ENCODE data around the gene CRY1.
"Not testable (repeated sequence)": the region's sequence is repeated elsewhere in the genome, so short reads cannot be mapped to it uniquely, and the experiment has no call there.

Gene CRY1

GRCh38 chr12:107026806-107027635, 66.3 kb downstream of the CRY1 start:
- no peak overlapping the region for H3K27ac ChIP-seq (ENCODE audit: low read depth, low read length)
- 92% methylated on average over 2 of the region's 4 CpGs for WGBS
- H3K27me3 ChIP-seq (ENCODE audit: insufficient read depth, low read length): no peaks in the 10 kb centered on the region
- H3K36me3 ChIP-seq (ENCODE audit: insufficient read depth, low read length): no peaks in the 10 kb centered on the region
- H3K4me3 ChIP-seq (ENCODE audit: low read length): no peak overlapping the region
- H3K9ac ChIP-seq (ENCODE audit: low read depth, low read length): no peak overlapping the region
- peaks cover 4% of the 10 kb centered on the region; the same call in 1 of the 2 replicates for H3K4me1 ChIP-seq (ENCODE audit: insufficient read depth, low read length)
- H3K9me3 ChIP-seq (ENCODE audit: insufficient read depth, low read depth, low read length): no peaks in the 10 kb centered on the region

- H3K27me3 ChIP-seq (ENCODE audit: insufficient read depth, low read length); H3K27ac ChIP-seq (ENCODE audit: low read depth, low read length); H3K9me3 ChIP-seq (ENCODE audit: insufficient read depth, low read depth, low read length); H3K4me1 ChIP-seq (ENCODE audit: insufficient read depth, low read length); H3K9ac ChIP-seq (ENCODE audit: low read depth, low read length); H3K4me3 ChIP-seq (ENCODE audit: low read length); H3K36me3 ChIP-seq (ENCODE audit: insufficient read depth, low read length): not testable (repeated sequence)
These were observed 67.0 kb downstream of the CRY1 start for GRCh38 chr12:107026356-107026755.

DNA sequence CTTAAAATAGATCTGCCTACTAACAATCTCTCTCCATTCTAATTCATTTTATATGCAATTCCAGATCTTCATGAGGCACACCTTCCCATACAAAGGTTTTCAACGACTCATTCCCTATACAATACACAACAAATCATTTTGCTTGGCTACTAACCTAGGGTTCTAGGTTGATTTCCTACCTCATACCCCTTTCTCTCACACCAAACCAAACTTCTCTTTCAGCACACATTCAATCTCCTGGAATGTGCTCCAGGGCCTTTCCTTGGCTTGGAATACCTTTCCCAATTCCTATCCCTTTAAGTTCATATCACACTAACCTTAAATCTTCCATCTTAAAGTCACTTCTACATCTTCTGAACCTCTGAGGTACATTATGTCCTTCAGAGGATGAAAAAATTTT, 67.7 kb downstream of the CRY1 start:
- H3K36me3 ChIP-seq (ENCODE audit: insufficient read depth, low read length): no peaks in the 10 kb centered on the region
- no peak overlapping the region for H3K27ac ChIP-seq (ENCODE audit: low read depth, low read length)
- peaks cover 4% of the 10 kb centered on the region; the same call in 1 of the 2 replicates for H3K4me1 ChIP-seq (ENCODE audit: insufficient read depth, low read length)
- 79% methylated on average over 1 of the region's 1 CpG for WGBS
- H3K9me3 ChIP-seq (ENCODE audit: insufficient read depth, low read depth, low read length): no peaks in the 10 kb centered on the region
- no peak overlapping the region for H3K9ac ChIP-seq (ENCODE audit: low read depth, low read length)
- H3K4me3 ChIP-seq (ENCODE audit: low read length): no peak overlapping the region
- no peaks in the 10 kb centered on the region for H3K27me3 ChIP-seq (ENCODE audit: insufficient read depth, low read length)

- Histone ChIP-seq H3K9ac (ENCODE audit: low read depth, low read length) (no peak overlapping the region), H3K4me3 (ENCODE audit: low read length) (no peak overlapping the region), H3K27ac (ENCODE audit: low read depth, low read length) (no peak overlapping the region), H3K27me3 (ENCODE audit: insufficient read depth, low read length) (no peaks in the 10 kb centered on the region), H3K4me1 (ENCODE audit: insufficient read depth, low read length) (no peaks in the 10 kb centered on the region), H3K36me3 (ENCODE audit: insufficient read depth, low read length) (no peaks in the 10 kb centered on the region), H3K9me3 (ENCODE audit: insufficient read depth, low read depth, low read length) (no peaks in the 10 kb centered on the region)
- WGBS: 96% methylated on average over 1 of the region's 2 CpGs
These were observed 73.8 kb downstream of the CRY1 start for GRCh38 chr12:107019546-107019945.

DNA sequence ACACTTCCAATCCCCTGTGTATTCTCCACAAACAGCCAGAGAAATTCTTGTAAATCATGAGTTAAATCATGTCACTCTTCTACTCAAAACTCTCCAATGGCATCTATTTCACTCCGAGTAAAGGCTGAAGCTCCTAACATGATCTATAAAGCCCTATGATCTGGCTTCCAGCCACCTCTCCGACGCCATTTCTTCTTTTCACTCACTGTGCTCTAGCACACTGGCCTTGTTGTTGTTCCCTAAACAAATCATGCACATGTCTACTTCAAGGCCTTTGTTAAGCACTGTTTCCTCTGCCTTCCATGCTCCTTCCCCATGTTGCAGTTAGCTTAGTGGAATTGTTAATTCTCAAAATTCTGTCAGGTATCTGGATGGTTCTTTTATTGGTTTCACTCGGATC, 76.3 kb downstream of the CRY1 start:
- H3K9ac ChIP-seq (ENCODE audit: low read depth, low read length): no peak overlapping the region
- H3K4me1 ChIP-seq (ENCODE audit: insufficient read depth, low read length): no peaks in the 10 kb centered on the region
- no peak overlapping the region for H3K27ac ChIP-seq (ENCODE audit: low read depth, low read length)
- H3K36me3 ChIP-seq (ENCODE audit: insufficient read depth, low read length): no peaks in the 10 kb centered on the region
- WGBS: 95% methylated on average over 4 of the region's 4 CpGs
- H3K9me3 ChIP-seq (ENCODE audit: insufficient read depth, low read depth, low read length): no peaks in the 10 kb centered on the region
- no peaks in the 10 kb centered on the region for H3K27me3 ChIP-seq (ENCODE audit: insufficient read depth, low read length)
- H3K4me3 ChIP-seq (ENCODE audit: low read length): no peak overlapping the region

DNA sequence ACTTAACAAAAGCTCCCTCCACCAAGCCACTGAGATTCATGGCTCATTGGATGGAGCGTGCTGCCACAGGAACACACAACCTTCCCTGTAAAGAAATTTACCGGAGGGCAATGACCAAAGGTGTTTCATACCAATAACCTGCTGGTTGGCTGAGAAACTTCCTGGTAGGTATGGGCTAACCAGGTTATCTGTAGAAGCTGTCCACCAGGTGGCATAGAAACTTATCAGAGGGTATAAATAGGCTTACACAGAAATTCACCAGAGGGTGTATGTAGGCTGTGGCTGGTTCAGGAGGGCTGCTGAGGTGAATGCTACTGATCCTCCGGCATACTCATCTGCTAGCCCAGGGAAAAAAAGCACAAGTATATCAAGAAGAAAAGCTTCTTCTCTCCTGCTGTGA, 79.3 kb downstream of the CRY1 start:
- Histone ChIP-seq H3K36me3 (ENCODE audit: insufficient read depth, low read length) (no peaks in the 10 kb centered on the region), H3K9me3 (ENCODE audit: insufficient read depth, low read depth, low read length) (no peaks in the 10 kb centered on the region), H3K27me3 (ENCODE audit: insufficient read depth, low read length) (no peaks in the 10 kb centered on the region), H3K27ac (ENCODE audit: low read depth, low read length) (no peak overlapping the region), H3K9ac (ENCODE audit: low read depth, low read length) (no peak overlapping the region), H3K4me1 (ENCODE audit: insufficient read depth, low read length) (no peaks in the 10 kb centered on the region), H3K4me3 (ENCODE audit: low read length) (no peak overlapping the region)
- WGBS: 93% methylated on average over 3 of the region's 3 CpGs

DNA sequence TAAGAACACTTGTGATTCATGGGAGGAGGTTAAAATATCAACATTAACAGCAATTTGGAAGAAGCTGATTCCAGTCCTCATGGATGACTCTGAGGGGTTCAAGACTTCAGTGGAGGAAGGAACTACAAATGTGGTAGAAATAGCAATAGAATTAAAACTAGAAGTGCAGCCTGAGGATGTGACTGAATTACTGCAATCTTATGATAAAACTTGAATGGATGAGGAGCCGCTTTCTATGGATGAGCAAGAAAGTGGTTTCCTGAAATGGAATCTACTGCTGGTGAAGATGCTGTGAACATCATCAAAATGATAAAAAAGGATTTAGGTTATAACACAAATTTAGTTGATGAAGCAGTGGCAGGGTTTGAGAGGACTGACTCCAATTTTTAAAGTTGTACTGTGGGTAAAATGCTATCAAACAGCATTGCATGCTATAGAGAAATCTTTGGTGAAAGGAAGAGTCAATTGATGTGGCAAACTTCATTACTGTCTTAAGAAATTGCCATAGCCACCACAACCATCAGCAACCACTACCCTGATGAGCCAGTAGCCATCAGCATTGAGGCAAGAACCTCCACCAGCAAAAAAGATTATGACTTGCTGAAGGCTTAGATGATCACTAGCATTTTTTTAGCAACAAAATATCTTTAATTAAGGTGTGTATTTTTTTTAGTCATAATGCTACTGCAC, 80.5 kb downstream of the CRY1 start:
- Histone ChIP-seq H3K9ac (ENCODE audit: low read depth, low read length) (no peak overlapping the region), H3K36me3 (ENCODE audit: insufficient read depth, low read length) (no peaks in the 10 kb centered on the region), H3K4me3 (ENCODE audit: low read length) (no peak overlapping the region), H3K27ac (ENCODE audit: low read depth, low read length) (no peak overlapping the region), H3K4me1 (ENCODE audit: insufficient read depth, low read length) (no peaks in the 10 kb centered on the region), H3K27me3 (ENCODE audit: insufficient read depth, low read length) (no peaks in the 10 kb centered on the region), H3K9me3 (ENCODE audit: insufficient read depth, low read depth, low read length) (no peaks in the 10 kb centered on the region)
- WGBS: 93% methylated on average over 1 of the region's 1 CpG

GRCh38 chr12:107011519-107011918, 81.8 kb downstream of the CRY1 start:
- no peak overlapping the region for H3K27ac ChIP-seq (ENCODE audit: low read depth, low read length)
- no peak overlapping the region for H3K9ac ChIP-seq (ENCODE audit: low read depth, low read length)
- H3K36me3 ChIP-seq (ENCODE audit: insufficient read depth, low read length): no peaks in the 10 kb centered on the region
- H3K27me3 ChIP-seq (ENCODE audit: insufficient read depth, low read length): no peaks in the 10 kb centered on the region
- H3K4me1 ChIP-seq (ENCODE audit: insufficient read depth, low read length): no peaks in the 10 kb centered on the region
- no peaks in the 10 kb centered on the region for H3K9me3 ChIP-seq (ENCODE audit: insufficient read depth, low read depth, low read length)
- no peak overlapping the region for H3K4me3 ChIP-seq (ENCODE audit: low read length)
- WGBS: 100% methylated on average over 1 of the region's 2 CpGs

DNA sequence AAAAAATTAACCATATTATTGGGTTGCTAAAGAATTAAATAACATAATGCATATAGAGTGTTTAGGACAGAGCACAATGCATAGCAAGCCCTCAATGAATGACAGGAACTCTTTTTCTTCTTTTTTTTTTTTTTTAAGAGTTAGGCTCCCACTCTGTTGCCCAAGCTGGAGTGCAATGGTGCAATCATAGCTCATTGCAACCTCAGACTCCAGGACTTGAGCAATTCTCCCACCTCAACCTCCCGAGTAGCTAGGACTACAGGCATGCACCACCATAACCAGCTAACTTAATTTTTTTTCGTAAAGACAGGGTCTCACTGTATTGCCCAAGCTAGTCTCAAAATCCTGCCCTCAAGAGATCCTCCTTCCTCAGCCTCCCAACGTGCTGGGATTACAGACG, 85.9 kb downstream of the CRY1 start:
- Histone ChIP-seq H3K36me3 (ENCODE audit: insufficient read depth, low read length) (peaks cover 7% of the 10 kb centered on the region; the same call in 1 of the 2 replicates), H3K4me1 (ENCODE audit: insufficient read depth, low read length) (no peaks in the 10 kb centered on the region), H3K4me3 (ENCODE audit: low read length) (no peak overlapping the region), H3K27me3 (ENCODE audit: insufficient read depth, low read length) (no peaks in the 10 kb centered on the region), H3K9ac (ENCODE audit: low read depth, low read length) (no peak overlapping the region), H3K27ac (ENCODE audit: low read depth, low read length) (no peak overlapping the region), H3K9me3 (ENCODE audit: insufficient read depth, low read depth, low read length) (no peaks in the 10 kb centered on the region)
- WGBS: 97% methylated on average over 4 of the region's 4 CpGs

- H3K4me3 ChIP-seq (ENCODE audit: low read length); H3K9ac ChIP-seq (ENCODE audit: low read depth, low read length); H3K27me3 ChIP-seq (ENCODE audit: insufficient read depth, low read length); H3K27ac ChIP-seq (ENCODE audit: low read depth, low read length); H3K4me1 ChIP-seq (ENCODE audit: insufficient read depth, low read length); H3K9me3 ChIP-seq (ENCODE audit: insufficient read depth, low read depth, low read length): not testable (repeated sequence)
- 91% methylated on average over 3 of the region's 4 CpGs for WGBS
- peaks cover 45% of the 10 kb centered on the region for H3K36me3 ChIP-seq (ENCODE audit: insufficient read depth, low read length)
These were observed 90.7 kb downstream of the CRY1 start for GRCh38 chr12:107002665-107003064.

DNA sequence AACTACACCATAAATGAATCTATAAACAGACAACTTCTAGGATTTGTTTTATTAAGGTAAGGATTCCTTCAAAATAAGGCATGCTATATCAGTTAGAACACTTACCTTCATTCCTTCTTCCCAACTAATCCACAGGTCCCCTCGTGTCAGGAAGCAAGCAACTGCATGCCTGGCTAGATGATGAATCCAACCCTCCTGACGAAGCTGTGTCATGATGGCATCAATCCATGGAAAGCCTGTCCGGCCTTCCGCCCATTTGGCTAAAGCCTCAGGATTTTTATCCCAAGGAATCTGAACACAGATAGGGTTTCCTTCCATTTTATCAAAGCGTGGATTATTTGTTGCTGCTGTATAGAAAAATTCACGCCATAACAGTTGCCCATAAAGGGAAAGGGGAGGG, 93.9 kb downstream of the CRY1 start:
- H3K9me3 ChIP-seq (ENCODE audit: insufficient read depth, low read depth, low read length): no peaks in the 10 kb centered on the region
- no peaks in the 10 kb centered on the region for H3K27me3 ChIP-seq (ENCODE audit: insufficient read depth, low read length)
- no peaks in the 10 kb centered on the region for H3K4me1 ChIP-seq (ENCODE audit: insufficient read depth, low read length)
- H3K36me3 ChIP-seq (ENCODE audit: insufficient read depth, low read length): peaks cover 64% of the 10 kb centered on the region
- no peak overlapping the region for H3K27ac ChIP-seq (ENCODE audit: low read depth, low read length)
- WGBS: 94% methylated on average over 6 of the region's 6 CpGs
- no peak overlapping the region for H3K9ac ChIP-seq (ENCODE audit: low read depth, low read length)
- H3K4me3 ChIP-seq (ENCODE audit: low read length): no peak overlapping the region

All from HUES64 (cell line).